Liver (tissue), 3 donors: Measurements from ENCODE around the gene ITGB3.
"Not testable (repeated sequence)": the region's sequence is repeated elsewhere in the genome, so short reads cannot be mapped to it uniquely, and the experiment has no call there.

ENCODE experiments used
- EGR1 ChIP-seq, 2 donors: IDR thresholded peaks; 2 replicates each; pipeline ENCODE4 v1.6.1; 2016 to 2018; ENCODE audit warnings: antibody characterized with exemption in 2 of 2, low read depth in 2 of 2
- FOXA1 ChIP-seq: IDR thresholded peaks from 2 replicates; pipeline ENCODE4 v1.6.1; 2016; ENCODE audit warnings: antibody characterized with exemption
- GABPA ChIP-seq, 2 donors: IDR thresholded peaks in 1 of 2; conservative IDR thresholded peaks in 1 of 2; 2 replicates each; pipeline ENCODE4 v1.6.1; 2016; ENCODE audit warnings: antibody characterized with exemption in 2 of 2, mild to moderate bottlenecking in 1 of 2, moderate library complexity in 1 of 2
- HNF4A ChIP-seq, 2 donors: conservative IDR thresholded peaks; 2 replicates each; pipeline ENCODE4 v1.6.1; 2016; ENCODE audit warnings: antibody characterized with exemption in 2 of 2, mild to moderate bottlenecking in 2 of 2
- JUND ChIP-seq, 2 donors: IDR thresholded peaks; 2 replicates each; pipeline ENCODE4 v1.6.1; 2016; ENCODE audit warnings: antibody characterized with exemption in 2 of 2
- RAD21 ChIP-seq, 2 donors: IDR thresholded peaks; 2 replicates each; pipeline ENCODE4 v1.6.1; 2016; ENCODE audit warnings: antibody characterized with exemption in 2 of 2, mild to moderate bottlenecking in 2 of 2
- REST ChIP-seq: IDR thresholded peaks from 2 replicates; pipeline ENCODE4 v1.6.1; 2016; ENCODE audit warnings: antibody characterized with exemption, mild to moderate bottlenecking
- SP1 ChIP-seq: IDR thresholded peaks from 2 replicates; pipeline ENCODE4 v1.6.1; 2018; ENCODE audit warnings: antibody characterized with exemption, mild to moderate bottlenecking
- TAF1 ChIP-seq: conservative IDR thresholded peaks from 2 replicates; pipeline ENCODE4 v1.6.1; 2016; ENCODE audit warnings: antibody characterized with exemption, mild to moderate bottlenecking
- YY1 ChIP-seq: IDR thresholded peaks from 2 replicates; pipeline ENCODE4 v1.6.1; 2016; ENCODE audit warnings: antibody characterized with exemption, mild to moderate bottlenecking
- TF ChIP-seq, protein P1 (sequence below): fragments of 150-350 bp; IDR thresholded peaks from 2 replicates; pipeline ENCODE4 v1.5.1; 2017; ENCODE audit warnings: improper control_type of control experiment, low read depth, low read length; ENCODE audit not compliant: missing input control
- TF ChIP-seq, protein P2 (sequence below): IDR thresholded peaks from 2 replicates; pipeline ENCODE4 v1.6.1; 2016; ENCODE audit warnings: antibody characterized with exemption
- TF ChIP-seq, protein P3 (sequence below): IDR thresholded peaks from 2 replicates; pipeline ENCODE4 v1.6.1; 2016; ENCODE audit warnings: antibody characterized with exemption
- TF ChIP-seq, protein P4 (sequence below): IDR thresholded peaks from 2 replicates; pipeline ENCODE4 v1.6.1; 2016; ENCODE audit warnings: antibody characterized with exemption
- donor health status: healthy.
- donor health status: healthy.

- TF ChIP-seq, protein P1, sequence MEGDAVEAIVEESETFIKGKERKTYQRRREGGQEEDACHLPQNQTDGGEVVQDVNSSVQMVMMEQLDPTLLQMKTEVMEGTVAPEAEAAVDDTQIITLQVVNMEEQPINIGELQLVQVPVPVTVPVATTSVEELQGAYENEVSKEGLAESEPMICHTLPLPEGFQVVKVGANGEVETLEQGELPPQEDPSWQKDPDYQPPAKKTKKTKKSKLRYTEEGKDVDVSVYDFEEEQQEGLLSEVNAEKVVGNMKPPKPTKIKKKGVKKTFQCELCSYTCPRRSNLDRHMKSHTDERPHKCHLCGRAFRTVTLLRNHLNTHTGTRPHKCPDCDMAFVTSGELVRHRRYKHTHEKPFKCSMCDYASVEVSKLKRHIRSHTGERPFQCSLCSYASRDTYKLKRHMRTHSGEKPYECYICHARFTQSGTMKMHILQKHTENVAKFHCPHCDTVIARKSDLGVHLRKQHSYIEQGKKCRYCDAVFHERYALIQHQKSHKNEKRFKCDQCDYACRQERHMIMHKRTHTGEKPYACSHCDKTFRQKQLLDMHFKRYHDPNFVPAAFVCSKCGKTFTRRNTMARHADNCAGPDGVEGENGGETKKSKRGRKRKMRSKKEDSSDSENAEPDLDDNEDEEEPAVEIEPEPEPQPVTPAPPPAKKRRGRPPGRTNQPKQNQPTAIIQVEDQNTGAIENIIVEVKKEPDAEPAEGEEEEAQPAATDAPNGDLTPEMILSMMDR, result not testable (repeated sequence)
- TF ChIP-seq, protein P2, sequence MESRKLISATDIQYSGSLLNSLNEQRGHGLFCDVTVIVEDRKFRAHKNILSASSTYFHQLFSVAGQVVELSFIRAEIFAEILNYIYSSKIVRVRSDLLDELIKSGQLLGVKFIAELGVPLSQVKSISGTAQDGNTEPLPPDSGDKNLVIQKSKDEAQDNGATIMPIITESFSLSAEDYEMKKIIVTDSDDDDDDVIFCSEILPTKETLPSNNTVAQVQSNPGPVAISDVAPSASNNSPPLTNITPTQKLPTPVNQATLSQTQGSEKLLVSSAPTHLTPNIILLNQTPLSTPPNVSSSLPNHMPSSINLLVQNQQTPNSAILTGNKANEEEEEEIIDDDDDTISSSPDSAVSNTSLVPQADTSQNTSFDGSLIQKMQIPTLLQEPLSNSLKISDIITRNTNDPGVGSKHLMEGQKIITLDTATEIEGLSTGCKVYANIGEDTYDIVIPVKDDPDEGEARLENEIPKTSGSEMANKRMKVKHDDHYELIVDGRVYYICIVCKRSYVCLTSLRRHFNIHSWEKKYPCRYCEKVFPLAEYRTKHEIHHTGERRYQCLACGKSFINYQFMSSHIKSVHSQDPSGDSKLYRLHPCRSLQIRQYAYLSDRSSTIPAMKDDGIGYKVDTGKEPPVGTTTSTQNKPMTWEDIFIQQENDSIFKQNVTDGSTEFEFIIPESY, result not testable (repeated sequence)
- TF ChIP-seq REST; GABPA (IDR thresholded peaks at IDR 0.05 in 1 of 2, conservative IDR thresholded peaks at IDR 0.05 in 1 of 2); RAD21 (IDR thresholded peaks at IDR 0.05); TAF1; SP1; EGR1 (IDR thresholded peaks at IDR 0.05; ENCODE audit: low read depth in 2 of 2); HNF4A (conservative IDR thresholded peaks at IDR 0.05); FOXA1; YY1; JUND (IDR thresholded peaks at IDR 0.05): not testable (repeated sequence)
- TF ChIP-seq, protein P3, sequence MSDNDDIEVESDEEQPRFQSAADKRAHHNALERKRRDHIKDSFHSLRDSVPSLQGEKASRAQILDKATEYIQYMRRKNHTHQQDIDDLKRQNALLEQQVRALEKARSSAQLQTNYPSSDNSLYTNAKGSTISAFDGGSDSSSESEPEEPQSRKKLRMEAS, result not testable (repeated sequence)
- TF ChIP-seq, protein P4, sequence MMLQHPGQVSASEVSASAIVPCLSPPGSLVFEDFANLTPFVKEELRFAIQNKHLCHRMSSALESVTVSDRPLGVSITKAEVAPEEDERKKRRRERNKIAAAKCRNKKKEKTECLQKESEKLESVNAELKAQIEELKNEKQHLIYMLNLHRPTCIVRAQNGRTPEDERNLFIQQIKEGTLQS, result not testable (repeated sequence)
Measured at GRCh38 chr17:47216821-47217220, 36.8 kb upstream of the ITGB3 start.
